ENCODE data around the gene MARCKSL1.

Gene MARCKSL1

DNA sequence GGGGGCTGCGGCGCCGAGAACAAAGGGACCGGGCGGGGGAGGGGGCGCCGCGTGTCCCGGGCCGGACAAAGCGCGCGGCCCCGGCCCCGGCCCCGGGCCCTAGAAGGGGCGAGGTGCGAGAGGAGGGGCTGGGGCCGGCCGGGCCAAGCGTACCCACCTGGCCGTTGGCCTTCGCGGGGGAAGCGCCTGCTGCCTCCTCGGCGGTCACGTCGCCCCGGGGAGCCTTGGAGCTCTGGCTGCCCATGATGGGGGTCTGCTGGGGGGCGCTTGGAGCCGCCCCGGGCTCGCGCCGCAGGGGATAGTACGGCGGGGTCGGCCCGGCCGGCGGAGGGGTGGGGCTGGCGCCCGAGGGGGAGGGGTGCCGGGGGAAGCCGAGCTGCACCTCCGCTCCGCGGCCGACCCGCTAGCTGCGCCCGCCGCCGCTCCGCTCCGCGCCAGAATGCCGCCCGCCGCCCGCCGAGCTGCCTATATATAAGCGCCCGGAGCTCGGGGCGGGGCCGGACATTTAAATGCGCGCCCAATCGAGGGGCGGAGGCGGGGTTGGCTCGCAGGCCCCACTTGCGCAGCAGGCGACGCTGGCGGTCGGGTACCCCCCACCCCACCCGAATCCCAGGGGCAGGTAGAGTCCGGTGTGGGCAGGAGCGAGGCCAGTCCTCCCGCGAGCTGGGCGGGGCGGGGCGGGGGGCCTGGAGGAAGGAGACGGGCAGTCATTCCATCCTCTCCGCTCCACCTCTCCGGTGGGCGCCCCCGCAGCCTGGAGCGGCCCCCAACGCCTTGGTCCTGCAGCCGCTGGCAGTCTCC lies at the start of gene MARCKSL1:
Gene MARCKSL1, minus strand, starts transcription at position 444 of the 801 bp plus-strand sequence. Its CDS starts 200 bp downstream, at position 244.
- no peaks in the 10 kb centered on the region for H3K9me3 Mint-ChIP-seq
- peaks cover 32% of the 10 kb centered on the region for H3K36me3 Mint-ChIP-seq (ENCODE audit: low read depth)
- peaks cover 64% of the 10 kb centered on the region for H3K4me1 Mint-ChIP-seq (ENCODE audit: low read depth)
- peak within 1 kb of the TSS; percentile 73 for H3K4me3 Mint-ChIP-seq
- intact Hi-C loops (cut with micrococcal nuclease) = loop anchor here (1.0 kb wide), 1 partner anchor 36 kb away; no protein-coding TSS in a partner anchor
- H3K27ac Mint-ChIP-seq = peak within 1 kb of the TSS; percentile 80
- H3K27me3 Mint-ChIP-seq = peaks cover 5% of the 10 kb centered on the region

- H3K4me3 Mint-ChIP-seq = no peak overlapping the region
- peaks cover 93% of the 10 kb centered on the region for H3K36me3 Mint-ChIP-seq (ENCODE audit: low read depth)
- intact Hi-C loops (cut with micrococcal nuclease) = no loop called here
- no peaks in the 10 kb centered on the region for H3K27me3 Mint-ChIP-seq
- peak overlapping the region; percentile 40 for H3K27ac Mint-ChIP-seq
- H3K4me1 Mint-ChIP-seq (ENCODE audit: low read depth) = peaks cover 18% of the 10 kb centered on the region
- H3K9me3 Mint-ChIP-seq = no peaks in the 10 kb centered on the region
Measured at GRCh38 chr1:32380057-32380456, 44.0 kb upstream of the MARCKSL1 start.

GRCh38 chr1:32377541-32378220 lies 41.6 kb upstream of the MARCKSL1 start:
- no peak overlapping the region for H3K4me3 Mint-ChIP-seq
- peaks cover 95% of the 10 kb centered on the region for H3K36me3 Mint-ChIP-seq (ENCODE audit: low read depth)
- H3K27ac Mint-ChIP-seq = no peak overlapping the region
- intact Hi-C loops (cut with micrococcal nuclease) = loop anchor here (10.0 kb wide), 1 partner anchor 163 kb away; no protein-coding TSS in a partner anchor
- H3K4me1 Mint-ChIP-seq (ENCODE audit: low read depth) = peaks cover 19% of the 10 kb centered on the region
- no peaks in the 10 kb centered on the region for H3K27me3 Mint-ChIP-seq
- H3K9me3 Mint-ChIP-seq = no peaks in the 10 kb centered on the region

DNA sequence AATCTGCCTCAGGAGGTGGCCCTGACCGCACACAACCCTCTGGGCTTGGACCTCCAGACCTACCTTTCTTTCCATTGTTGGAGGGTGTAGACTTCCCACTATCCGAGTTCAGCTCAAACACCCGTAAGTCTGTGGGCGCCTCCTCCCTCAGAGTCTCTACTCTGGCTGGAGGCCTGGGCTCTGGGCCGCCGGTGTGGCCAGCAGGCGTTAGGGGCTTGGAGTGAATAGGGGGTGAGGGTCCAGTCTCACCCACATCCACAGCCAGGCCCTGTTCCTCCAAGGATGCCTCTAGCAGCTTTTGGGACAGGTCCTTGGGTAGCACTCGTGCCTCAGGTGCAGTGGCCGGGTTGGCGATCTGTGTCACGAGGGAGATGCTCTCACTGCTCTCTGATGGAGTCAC lies 40.2 kb upstream of the MARCKSL1 start:
- Mint-ChIP-seq H3K27ac (no peak overlapping the region), H3K9me3 (no peaks in the 10 kb centered on the region), H3K4me3 (no peak overlapping the region), H3K4me1 (ENCODE audit: low read depth) (peaks cover 26% of the 10 kb centered on the region), H3K27me3 (no peaks in the 10 kb centered on the region), H3K36me3 (ENCODE audit: low read depth) (peaks cover 98% of the 10 kb centered on the region)
- intact Hi-C loops (cut with micrococcal nuclease) = loop anchor here (10.0 kb wide), 1 partner anchor 161 kb away; no protein-coding TSS in a partner anchor

DNA sequence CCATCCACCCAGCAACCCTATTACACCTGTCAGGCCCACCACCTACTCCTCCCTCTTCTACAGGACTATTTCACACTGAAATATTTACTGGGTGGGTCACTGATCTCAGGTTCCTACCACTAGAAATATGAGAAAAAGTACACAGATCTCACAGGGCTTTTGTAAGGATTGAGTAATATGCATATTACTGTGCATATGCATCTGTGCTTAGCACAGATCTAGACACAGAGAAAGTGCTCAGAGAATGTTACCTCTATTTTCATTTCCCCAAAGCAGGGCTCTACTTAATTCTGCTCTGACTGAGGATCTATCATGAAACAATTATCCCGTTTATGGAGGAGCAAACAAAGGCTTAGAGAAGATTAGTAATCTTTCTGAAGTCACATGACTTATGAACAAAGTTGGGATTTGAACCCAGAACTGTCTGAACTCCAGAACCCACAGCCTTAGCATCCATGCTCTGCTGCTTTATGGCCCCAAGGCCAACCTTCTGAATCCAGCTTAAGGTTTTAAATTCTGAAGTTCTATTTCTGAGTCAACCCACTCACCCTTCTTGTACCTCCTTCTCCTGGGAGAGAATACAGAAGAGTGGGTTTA lies 38.1 kb upstream of the MARCKSL1 start:
- intact Hi-C loops (cut with micrococcal nuclease) = loop anchor here (10.0 kb wide), 1 partner anchor 159 kb away; no protein-coding TSS in a partner anchor
- Mint-ChIP-seq H3K27ac (no peak overlapping the region), H3K9me3 (no peaks in the 10 kb centered on the region), H3K27me3 (no peaks in the 10 kb centered on the region), H3K36me3 (ENCODE audit: low read depth) (peaks cover 85% of the 10 kb centered on the region), H3K4me1 (ENCODE audit: low read depth) (peaks cover 9% of the 10 kb centered on the region), H3K4me3 (no peak overlapping the region)

- H3K27me3 Mint-ChIP-seq = no peaks in the 10 kb centered on the region
- peaks cover 9% of the 10 kb centered on the region for H3K4me1 Mint-ChIP-seq (ENCODE audit: low read depth)
- H3K9me3 Mint-ChIP-seq = no peaks in the 10 kb centered on the region
- intact Hi-C loops (cut with micrococcal nuclease) = loop anchor here (1.0 to 10.0 kb wide), 2 partner anchors 37 to 157 kb away; no protein-coding TSS in a partner anchor
- no peak overlapping the region for H3K27ac Mint-ChIP-seq
- peaks cover 85% of the 10 kb centered on the region for H3K36me3 Mint-ChIP-seq (ENCODE audit: low read depth)
- H3K4me3 Mint-ChIP-seq = no peak overlapping the region
Measured at GRCh38 chr1:32372149-32372756, 36.2 kb upstream of the MARCKSL1 start.

GRCh38 chr1:32367912-32368635 lies 32.0 kb upstream of the MARCKSL1 start:
- intact Hi-C loops (cut with micrococcal nuclease) = no loop called here
- no peak overlapping the region for H3K27ac Mint-ChIP-seq
- H3K27me3 Mint-ChIP-seq = peaks cover 6% of the 10 kb centered on the region
- H3K4me3 Mint-ChIP-seq = no peak overlapping the region
- no peaks in the 10 kb centered on the region for H3K9me3 Mint-ChIP-seq
- peaks cover 87% of the 10 kb centered on the region for H3K36me3 Mint-ChIP-seq (ENCODE audit: low read depth)
- H3K4me1 Mint-ChIP-seq (ENCODE audit: low read depth) = peaks cover 9% of the 10 kb centered on the region

- Mint-ChIP-seq H3K4me1 (ENCODE audit: low read depth) (peaks cover 18% of the 10 kb centered on the region), H3K27ac (no peak overlapping the region), H3K27me3 (peaks cover 28% of the 10 kb centered on the region), H3K4me3 (no peak overlapping the region), H3K9me3 (no peaks in the 10 kb centered on the region), H3K36me3 (ENCODE audit: low read depth) (peaks cover 86% of the 10 kb centered on the region)
- intact Hi-C loops (cut with micrococcal nuclease) = no loop called here
Measured at GRCh38 chr1:32365445-32365844, 29.4 kb upstream of the MARCKSL1 start.

DNA sequence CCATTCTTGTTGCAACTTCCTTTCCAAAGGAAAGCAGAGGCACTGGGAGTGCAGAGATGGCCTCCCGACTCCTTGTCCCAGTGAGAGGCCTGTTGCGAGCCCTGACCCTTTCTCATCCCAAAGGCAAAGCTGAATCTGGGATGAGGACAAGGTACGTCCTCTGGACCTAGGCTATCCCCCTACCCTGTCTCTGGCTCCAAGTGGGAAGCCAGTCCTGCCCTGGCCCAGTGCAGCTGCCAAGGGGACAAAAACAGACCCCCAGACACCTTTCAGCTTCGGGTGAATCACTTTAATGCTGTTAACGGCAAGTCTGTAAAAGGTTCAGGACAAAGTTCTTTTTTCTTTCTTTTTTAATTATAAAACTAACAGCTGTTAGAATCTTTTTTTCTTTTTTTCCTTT lies 28.8 kb upstream of the MARCKSL1 start:
- no peaks in the 10 kb centered on the region for H3K9me3 Mint-ChIP-seq
- H3K4me3 Mint-ChIP-seq = no peak overlapping the region
- H3K27me3 Mint-ChIP-seq = peaks cover 31% of the 10 kb centered on the region
- peaks cover 87% of the 10 kb centered on the region for H3K36me3 Mint-ChIP-seq (ENCODE audit: low read depth)
- intact Hi-C loops (cut with micrococcal nuclease) = no loop called here
- peaks cover 22% of the 10 kb centered on the region for H3K4me1 Mint-ChIP-seq (ENCODE audit: low read depth)
- no peak overlapping the region for H3K27ac Mint-ChIP-seq

- Mint-ChIP-seq H3K27ac (no peak overlapping the region), H3K4me3 (no peak overlapping the region), H3K36me3 (ENCODE audit: low read depth) (peaks cover 75% of the 10 kb centered on the region), H3K9me3 (no peaks in the 10 kb centered on the region), H3K27me3 (peaks cover 38% of the 10 kb centered on the region), H3K4me1 (ENCODE audit: low read depth) (peaks cover 26% of the 10 kb centered on the region)
- intact Hi-C loops (cut with micrococcal nuclease) = no loop called here
Measured at GRCh38 chr1:32363713-32364112, 27.7 kb upstream of the MARCKSL1 start.

DNA sequence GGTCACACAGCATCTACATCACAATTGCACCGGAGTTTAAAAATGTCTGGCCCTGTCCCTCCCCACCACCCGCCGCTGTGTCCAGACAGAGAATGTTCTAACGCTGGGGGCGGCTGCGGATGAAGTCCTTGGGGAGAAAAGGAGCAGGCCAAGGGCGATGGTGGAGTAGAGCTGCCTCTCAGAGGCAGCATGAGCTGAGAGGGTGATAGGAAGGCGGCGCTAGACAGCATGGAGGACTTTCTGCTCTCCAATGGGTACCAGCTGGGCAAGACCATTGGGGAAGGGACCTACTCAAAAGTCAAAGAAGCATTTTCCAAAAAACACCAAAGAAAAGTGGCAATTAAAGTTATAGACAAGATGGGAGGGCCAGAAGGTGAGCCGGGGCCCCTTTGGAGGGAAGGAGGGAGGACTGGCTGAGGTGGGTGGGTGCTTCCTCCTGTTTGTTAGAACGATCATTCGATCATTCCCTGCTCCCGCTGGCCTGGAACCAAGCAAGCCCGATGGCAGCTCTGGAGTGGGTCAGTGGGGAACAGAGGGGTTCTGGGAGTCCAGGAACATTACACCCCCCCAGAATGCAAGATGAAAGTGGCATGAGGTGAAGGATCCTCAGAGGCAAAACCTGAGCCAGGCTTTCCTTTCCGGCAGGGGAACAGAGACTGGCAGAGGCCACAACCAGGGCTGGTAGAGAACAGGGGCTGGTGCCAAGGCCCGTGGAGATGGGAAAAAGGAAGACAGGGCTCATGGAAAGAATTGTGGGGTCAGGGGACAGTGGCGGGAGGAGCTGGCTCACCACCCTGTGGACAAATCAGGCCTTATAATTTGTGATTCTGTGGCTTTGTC lies 26.7 kb upstream of the MARCKSL1 start, which contains the start of the genes FAM229A and TSSK3:
Gene FAM229A, minus strand, starts transcription at position 12 of the 840 bp plus-strand sequence. CDS start 394 bp downstream, outside the sequence.
Gene TSSK3, plus strand, starts transcription at position 66 of the 840 bp plus-strand sequence. Its CDS starts 163 bp downstream, at position 229.
- no peaks in the 10 kb centered on the region for H3K9me3 Mint-ChIP-seq
- peak within 1 kb of the TSS; percentile 54 for H3K4me3 Mint-ChIP-seq
- no peak within 1 kb of the TSS for H3K27ac Mint-ChIP-seq
- intact Hi-C loops (cut with micrococcal nuclease) = no loop called here
- H3K4me1 Mint-ChIP-seq (ENCODE audit: low read depth) = peaks cover 26% of the 10 kb centered on the region
- peaks cover 65% of the 10 kb centered on the region for H3K36me3 Mint-ChIP-seq (ENCODE audit: low read depth)
- peaks cover 41% of the 10 kb centered on the region for H3K27me3 Mint-ChIP-seq

GRCh38 chr1:32361674-32362473 lies 25.8 kb upstream of the MARCKSL1 start:
- no peaks in the 10 kb centered on the region for H3K9me3 Mint-ChIP-seq
- peaks cover 26% of the 10 kb centered on the region for H3K4me1 Mint-ChIP-seq (ENCODE audit: low read depth)
- intact Hi-C loops (cut with micrococcal nuclease) = no loop called here
- H3K27me3 Mint-ChIP-seq = peaks cover 46% of the 10 kb centered on the region
- H3K4me3 Mint-ChIP-seq = peak overlapping the region; percentile 54
- H3K27ac Mint-ChIP-seq = no peak overlapping the region
- H3K36me3 Mint-ChIP-seq (ENCODE audit: low read depth) = peaks cover 57% of the 10 kb centered on the region
